ENCODE results near the gene TFIP11.

DNA sequence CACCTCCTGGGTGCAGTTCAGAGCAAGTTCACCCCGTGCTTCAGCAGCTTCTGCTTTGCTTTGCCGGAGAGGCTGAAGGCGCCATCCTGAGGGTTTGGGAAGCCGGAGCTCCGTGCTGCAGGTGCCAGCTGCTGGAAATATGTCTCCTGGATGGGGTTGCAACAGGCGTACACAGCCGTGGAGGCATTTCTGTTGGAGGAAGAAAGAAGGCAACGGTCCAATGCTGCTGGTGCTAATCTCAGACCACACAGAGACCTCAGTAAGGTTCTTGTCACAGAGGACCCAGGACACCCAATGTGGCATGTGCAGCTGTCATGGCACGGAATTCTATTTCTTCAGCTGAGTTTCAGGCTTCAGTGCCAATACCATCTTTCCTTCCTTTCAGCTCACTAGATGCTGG is 59.1 kb downstream of the TFIP11 start:
- no peak for TF ChIP-seq POGZ (CRISPR knock-in tag; IDR thresholded peaks at IDR 0.05)
- no peak for TF ChIP-seq ZMAT3 (CRISPR knock-in tag; conservative IDR thresholded peaks at IDR 0.05)
- TF ChIP-seq, protein P1, sequence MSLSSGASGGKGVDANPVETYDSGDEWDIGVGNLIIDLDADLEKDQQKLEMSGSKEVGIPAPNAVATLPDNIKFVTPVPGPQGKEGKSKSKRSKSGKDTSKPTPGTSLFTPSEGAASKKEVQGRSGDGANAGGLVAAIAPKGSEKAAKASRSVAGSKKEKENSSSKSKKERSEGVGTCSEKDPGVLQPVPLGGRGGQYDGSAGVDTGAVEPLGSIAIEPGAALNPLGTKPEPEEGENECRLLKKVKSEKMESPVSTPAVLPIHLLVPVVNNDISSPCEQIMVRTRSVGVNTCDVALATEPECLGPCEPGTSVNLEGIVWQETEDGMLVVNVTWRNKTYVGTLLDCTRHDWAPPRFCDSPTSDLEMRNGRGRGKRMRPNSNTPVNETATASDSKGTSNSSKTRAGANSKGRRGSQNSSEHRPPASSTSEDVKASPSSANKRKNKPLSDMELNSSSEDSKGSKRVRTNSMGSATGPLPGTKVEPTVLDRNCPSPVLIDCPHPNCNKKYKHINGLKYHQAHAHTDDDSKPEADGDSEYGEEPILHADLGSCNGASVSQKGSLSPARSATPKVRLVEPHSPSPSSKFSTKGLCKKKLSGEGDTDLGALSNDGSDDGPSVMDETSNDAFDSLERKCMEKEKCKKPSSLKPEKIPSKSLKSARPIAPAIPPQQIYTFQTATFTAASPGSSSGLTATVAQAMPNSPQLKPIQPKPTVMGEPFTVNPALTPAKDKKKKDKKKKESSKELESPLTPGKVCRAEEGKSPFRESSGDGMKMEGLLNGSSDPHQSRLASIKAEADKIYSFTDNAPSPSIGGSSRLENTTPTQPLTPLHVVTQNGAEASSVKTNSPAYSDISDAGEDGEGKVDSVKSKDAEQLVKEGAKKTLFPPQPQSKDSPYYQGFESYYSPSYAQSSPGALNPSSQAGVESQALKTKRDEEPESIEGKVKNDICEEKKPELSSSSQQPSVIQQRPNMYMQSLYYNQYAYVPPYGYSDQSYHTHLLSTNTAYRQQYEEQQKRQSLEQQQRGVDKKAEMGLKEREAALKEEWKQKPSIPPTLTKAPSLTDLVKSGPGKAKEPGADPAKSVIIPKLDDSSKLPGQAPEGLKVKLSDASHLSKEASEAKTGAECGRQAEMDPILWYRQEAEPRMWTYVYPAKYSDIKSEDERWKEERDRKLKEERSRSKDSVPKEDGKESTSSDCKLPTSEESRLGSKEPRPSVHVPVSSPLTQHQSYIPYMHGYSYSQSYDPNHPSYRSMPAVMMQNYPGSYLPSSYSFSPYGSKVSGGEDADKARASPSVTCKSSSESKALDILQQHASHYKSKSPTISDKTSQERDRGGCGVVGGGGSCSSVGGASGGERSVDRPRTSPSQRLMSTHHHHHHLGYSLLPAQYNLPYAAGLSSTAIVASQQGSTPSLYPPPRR (CRISPR knock-in tag; IDR thresholded peaks at IDR 0.05; ENCODE audit: borderline replicate concordance): no peak
- TF ChIP-seq EZH2 (conservative IDR thresholded peaks at IDR 0.05; ENCODE audit: low read depth, low read length): no peak
- no peak for TF ChIP-seq PHF5A (CRISPR knock-in tag; IDR thresholded peaks at IDR 0.05; ENCODE audit: low read depth, unreplicated experiment)

Measured in HepG2 (cell line).